Left hindlimb (tissue), 1 donor: ENCODE measurements around the gene ARHGAP32.

Experiments
- DNase-seq: peaks from one replicate; pipeline ENCODE4 v3.0.0-alpha.2; 2018

The ARHGAP32 gene

DNA sequence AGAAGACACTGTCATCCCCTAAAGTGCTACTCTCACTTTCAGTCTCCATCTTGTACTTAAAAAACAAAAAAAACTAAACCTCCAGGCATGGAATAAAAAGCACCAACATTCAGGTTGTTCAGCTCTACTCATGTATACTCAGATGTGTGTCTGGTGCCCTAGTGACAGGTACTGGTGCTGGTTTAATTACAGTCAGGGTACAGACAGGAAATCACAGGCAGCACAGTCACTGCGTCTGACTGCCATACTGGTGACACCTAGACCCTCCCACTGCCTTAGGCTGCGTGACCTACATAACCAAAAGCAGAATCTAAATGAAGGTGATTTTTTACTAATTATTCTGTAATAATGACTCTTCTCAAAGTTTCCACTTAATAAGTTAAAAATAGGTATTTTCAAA, at the start of gene ARHGAP32:
TSS of gene ARHGAP32 (minus strand) at position 176 of the 400 bp plus-strand sequence. CDS start at position 49, 127 bp downstream.
- DNase-seq: no peak

GRCh38 chr11:129239207-129239606, 47.1 kb upstream of the ARHGAP32 start:
- no peak for DNase-seq

DNA sequence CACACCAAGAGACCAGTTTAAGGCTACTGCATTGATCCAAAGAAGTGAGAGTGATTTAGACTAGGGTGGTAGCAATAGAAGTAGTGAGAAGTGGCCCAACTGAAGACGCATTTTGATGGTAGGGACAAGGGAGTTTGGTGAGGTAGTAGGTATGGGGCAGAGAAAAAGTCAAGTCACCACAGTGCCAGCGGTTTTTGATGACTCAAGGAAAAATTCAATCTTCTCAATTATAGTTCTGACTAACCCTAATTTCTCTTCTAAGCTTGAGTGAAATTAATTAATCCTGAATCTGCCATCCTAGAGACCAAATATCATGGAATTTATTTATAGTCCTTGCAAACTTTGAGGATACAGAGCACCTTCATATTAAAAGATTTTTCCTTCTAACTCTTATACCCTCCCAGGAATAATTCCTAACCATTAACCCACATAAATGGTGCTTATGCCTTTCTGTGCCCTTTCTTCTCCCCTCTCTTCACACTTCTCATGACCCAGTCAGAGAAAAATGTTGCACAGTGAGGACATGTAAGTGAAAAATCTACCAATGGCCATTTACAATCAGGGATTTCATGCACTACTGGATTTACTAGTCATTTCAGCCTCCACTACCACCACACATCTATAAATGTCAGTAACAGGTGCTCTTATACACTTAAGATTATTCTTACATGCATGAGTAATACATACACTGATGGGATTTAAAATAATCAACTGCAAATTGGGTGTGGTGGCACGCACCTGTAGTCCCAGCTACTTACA, 45.9 kb upstream of the ARHGAP32 start:
- no peak for DNase-seq

GRCh38 chr11:129237456-129237855, 45.3 kb upstream of the ARHGAP32 start:
- DNase-seq: no peak

GRCh38 chr11:129236850-129237249, 44.7 kb upstream of the ARHGAP32 start:
- DNase-seq: no peak

GRCh38 chr11:129234978-129235377, 42.9 kb upstream of the ARHGAP32 start:
- no peak for DNase-seq

DNA sequence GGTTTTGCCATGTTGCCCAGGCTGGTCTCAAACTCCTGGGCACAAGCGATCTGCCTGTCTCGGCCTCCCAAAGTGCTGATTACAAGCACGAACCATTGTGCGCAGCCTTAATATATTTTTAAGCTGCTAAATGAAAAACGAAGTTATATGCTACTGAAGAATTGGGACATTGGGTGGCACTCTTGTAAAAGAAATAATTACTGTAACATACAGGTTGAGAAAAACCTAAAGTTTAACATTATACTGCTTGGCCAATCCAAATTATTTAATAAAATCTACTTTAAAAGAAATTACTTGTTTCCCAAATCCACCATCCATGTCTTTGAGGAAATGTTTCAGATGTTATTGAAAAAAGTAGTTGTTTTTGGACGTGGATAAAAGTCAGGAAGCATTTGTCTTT, 37.9 kb upstream of the ARHGAP32 start:
- no peak for DNase-seq

DNA sequence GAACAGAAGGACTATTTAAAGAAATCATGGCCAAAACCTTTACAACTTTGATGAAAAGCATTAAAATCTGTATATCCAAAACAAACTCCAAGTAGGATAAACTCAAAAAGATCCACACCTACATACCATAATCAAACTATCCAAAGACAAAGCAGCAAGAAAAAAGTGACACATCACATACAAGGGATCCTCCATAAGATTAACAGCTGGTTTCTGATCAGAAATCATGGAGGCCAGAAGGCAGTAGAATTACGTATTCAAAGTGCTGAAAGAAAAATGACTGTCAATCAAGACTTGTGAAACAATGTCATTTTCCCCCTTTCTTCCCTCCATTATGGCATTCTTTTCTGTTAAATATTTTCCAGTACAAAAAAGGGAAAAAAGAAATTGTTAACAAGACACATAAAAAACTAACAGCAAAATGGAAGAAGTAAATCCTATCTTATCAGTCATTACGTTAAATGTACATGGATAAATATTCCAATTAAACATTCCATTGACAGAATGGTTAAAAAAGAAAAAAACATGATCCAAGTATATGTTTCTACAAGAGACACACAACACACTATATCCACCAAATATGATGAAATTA, 34.2 kb upstream of the ARHGAP32 start:
- DNase-seq: no peak

- DNase-seq: no peak
These were observed 33.1 kb upstream of the ARHGAP32 start for GRCh38 chr11:129225190-129225589.

DNA sequence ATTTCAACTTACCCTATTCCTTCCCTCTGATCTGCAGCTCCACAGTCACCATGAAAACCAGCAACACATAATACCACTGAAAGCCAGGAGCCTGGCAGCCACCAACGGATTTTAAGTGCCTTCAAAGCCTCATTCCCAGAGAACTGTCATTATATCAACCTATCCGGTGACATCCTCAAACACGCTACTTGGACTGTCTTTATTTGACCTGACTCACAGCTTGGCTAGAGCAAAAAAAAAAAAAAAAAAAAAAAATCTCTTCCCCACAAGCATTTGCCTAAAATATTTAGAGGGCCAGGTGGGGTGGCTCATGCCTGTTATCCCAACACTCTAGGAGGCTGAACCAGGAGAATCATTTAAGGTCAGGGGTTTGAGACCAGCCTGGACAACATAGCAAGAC, 32.4 kb upstream of the ARHGAP32 start:
- DNase-seq: no peak

DNA sequence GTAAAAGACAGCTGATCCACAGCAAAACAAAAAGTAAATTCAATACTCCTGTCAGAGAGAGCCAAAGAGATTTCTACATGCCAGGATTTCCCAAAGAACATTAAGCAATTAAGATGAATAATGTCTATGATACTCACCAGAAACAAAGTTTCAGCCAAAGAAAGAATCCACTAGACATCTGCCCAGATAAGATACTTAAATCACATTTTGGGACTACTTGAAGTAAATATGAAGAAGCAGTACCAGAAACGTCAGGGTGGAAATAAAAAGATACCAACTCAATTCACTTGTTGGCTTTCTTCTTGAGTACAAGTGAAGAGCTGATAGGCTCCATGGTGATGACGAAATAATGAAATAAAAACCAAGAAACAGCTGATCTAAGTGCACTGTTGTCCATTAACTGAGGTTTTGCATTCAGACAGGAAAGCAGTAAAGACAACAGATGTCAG, 31.6 kb upstream of the ARHGAP32 start:
- no peak for DNase-seq

- DNase-seq: no peak
These were observed 31.1 kb upstream of the ARHGAP32 start for GRCh38 chr11:129223260-129223659.

DNA sequence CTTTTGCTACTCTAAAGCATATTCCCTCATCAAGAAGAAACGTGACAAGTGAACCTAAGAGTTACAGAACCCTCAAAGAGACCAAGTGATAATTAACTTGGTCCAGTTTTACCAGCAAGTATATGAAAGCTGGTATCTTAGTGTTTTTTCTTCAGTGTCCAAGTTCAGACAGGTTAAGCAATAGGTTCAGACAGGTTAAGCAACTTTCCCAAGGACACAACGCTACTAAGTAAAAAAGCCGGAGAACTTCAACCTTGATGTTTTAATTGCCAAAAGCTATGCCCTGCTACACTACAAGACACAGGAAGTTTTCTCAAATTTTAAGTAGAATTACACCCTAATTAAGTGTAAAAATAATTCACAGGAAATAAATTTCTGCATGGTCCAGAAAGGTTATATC, 30.0 kb upstream of the ARHGAP32 start:
- DNase-seq: no peak

DNA sequence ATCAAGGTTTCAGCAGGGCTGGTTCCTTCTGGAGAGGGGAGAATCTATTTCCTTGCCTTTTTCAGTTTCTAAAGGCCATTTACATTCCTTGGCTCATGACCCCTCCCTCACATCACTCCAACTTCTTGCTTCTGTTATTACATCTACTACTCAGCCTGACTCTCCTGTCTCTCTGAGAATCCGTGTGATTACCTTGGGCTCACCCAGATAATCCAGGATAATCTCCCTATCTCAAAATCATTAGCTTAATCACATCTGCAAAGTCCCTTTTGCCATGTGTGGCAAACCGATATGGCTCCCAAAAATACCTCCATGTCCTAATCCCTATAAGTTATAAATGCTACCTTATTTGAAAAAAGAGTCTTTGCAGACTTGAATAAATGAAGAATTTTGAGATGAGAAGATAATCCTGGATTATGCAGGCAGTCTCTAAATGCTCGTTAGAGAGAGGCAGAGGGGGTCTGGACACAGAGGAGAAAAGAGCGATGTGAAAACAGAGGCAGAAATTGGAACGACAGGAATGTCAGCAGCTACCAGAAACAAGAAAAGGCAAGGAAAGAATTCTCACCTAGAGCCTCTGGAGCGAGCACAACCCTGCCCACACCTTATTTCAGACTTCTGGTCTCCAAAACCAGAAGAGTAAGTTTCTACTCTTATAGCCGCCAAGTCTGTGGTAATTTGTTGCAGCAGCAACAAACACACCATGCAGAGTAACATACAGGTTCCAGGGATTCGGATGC, 23.6 kb upstream of the ARHGAP32 start:
- no peak for DNase-seq

DNA sequence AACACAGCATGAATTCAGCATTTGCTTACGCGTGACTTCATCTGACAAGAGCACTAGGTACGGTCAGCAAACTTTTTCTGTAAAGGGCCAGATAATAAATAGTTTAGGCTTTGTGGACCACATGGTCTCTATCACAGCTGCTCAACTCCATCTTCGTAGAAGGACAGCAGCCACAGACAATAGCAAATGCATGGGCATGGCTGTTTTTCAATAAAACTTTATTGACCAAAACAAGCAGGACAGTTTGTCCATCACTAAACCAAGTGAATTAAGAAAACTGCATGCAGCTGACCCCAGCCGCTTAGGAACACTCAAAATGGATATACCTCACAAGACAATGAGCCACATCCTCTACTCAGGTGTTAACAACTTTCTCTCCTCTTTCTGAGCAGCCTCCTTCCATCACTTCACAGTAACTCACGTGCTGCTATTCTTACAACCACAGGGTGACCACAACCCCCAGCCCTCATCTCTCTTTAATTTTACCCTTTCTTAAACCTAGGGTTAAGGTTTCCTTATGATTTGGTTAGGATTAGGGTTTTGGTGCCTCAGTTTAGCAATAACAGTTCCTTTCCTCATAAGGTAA, 22.7 kb upstream of the ARHGAP32 start:
- DNase-seq: no peak

- DNase-seq: no peak
These were observed 21.1 kb upstream of the ARHGAP32 start for GRCh38 chr11:129213261-129213660.

- no peak for DNase-seq
These were observed 19.3 kb upstream of the ARHGAP32 start for GRCh38 chr11:129211397-129211796.

DNA sequence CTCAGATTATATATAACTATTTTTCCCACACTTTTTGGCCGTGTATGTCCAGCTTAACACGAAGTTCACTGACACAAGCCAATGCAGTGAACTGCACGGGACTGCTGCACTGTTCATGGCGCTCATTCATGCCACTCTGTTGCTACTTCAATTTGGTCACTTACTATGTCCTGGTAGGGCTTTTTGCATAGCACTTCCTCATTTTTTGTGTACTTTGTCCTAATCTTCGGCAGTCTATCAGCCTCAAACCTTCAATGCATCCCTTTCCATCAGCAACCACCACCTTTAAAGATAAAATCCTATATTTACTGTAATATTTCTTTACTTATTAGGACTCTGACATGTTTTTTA, 18.7 kb upstream of the ARHGAP32 start:
- no peak for DNase-seq

DNA sequence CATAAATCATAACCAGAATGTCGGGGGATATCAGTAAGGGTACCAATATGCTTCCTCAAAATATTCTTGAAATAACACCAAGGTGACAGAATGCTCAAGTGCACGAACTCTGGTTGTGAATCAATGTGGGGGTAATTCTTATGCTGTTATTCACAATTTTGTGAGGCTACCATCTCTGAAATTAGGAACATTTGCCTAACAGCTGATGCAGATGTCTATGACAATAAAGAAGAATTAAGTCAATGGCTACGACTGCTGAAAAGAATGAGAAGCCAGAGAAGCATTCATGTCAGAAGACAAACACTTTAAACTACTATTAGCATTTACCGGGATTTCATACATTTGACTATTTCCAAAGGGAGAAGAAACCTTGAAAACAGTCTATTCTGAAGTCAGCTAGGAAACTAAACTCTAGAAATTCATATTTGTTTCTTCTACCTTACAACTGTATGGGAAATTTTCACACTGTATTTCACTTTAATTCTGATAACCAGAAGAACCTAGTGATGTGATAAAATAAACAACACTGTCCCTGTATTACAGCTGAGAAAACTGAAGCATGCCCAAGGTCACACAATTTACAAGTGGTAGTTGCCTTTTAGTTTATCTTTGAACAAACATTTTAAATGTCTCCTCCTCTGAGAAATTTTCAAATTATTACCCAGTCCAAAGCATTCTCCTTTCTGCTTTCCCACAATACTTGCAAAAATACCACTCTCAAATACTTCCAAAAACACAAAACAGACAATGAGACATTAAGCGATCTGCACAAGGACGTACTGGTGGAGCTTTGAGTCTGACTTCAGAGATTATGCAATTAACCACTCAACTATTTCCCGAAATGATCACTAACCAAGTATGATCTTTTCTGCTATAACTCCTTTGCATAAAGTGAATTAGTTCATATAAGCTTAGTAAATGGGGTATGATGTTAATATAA, 18.0 kb upstream of the ARHGAP32 start:
- no peak for DNase-seq

- DNase-seq: no peak
These were observed 16.7 kb upstream of the ARHGAP32 start for GRCh38 chr11:129208863-129209262.

DNA sequence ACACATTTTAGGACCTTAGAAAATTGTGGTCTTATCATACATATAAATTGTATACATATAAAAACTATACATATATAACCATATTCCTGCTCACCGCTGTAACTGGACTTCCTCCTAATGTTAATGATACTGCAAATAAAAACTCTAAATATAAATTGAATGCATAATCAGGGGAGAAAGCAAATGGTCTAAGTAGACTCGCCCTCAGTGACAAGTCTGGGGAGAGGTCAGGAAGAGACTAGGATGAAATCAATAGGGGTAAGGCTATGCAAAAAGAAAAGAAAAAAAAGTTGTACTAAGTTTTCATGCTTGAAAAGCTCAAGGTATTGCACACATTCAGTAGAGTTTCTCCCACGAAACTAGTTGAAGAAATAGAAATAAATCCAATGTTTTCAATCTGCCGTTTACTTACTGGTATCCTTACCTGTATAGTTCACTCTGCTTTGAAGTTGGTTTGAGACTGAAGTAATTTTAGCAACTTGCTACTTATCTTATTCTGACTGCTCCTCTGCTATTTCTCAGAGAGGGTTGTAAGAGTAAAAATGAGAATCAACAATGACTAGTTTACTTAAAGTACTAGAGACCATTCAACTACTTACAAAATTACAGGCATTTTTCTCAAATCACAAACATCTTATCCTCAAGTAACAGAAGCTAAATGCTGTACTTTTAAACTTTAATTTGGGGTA, 12.2 kb upstream of the ARHGAP32 start:
- no peak for DNase-seq

GRCh38 chr11:129202646-129203045, 10.5 kb upstream of the ARHGAP32 start:
- no peak for DNase-seq
